NOMO-1 (cell line): ENCODE measurements around the gene KRT20.
"Not testable (repeated sequence)": the region's sequence is repeated elsewhere in the genome, so short reads cannot be mapped to it uniquely, and the experiment has no call there.

ENCODE experiments used
- DNase-seq, 2 experiments: peaks; one replicate each; lab custom pipeline; 2025; ENCODE audit not compliant: unreplicated experiment in 2 of 2; lab: John Stamatoyannopoulos, UW

KRT20 gene

DNA sequence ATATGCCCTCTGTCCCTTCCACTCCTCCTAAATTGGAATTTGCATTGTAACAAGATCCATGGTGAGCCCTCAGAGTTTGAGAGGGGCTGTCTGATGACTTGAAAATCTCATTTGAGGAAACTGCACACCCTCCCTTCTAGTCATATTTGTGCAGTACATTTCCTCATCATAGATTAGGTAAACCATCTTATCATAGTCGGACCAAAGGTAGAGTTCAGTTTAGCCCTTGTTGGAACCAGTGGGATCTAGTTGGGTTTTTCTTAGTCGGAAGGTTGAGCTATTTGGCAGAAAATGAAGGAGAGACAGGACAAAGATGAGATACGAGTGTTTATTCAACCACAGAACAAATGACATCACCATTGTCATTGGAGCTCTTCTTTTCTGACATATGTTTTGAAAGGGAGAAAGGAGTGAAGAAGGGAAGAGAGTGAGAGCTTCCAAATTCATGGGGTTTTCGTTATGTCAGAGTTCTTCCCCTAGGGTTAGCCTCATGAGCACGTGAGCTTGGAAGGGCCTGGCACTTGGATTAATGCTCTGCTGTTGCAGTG is 15.8 kb upstream of the KRT20 start:
- DNase-seq: no peak

DNA sequence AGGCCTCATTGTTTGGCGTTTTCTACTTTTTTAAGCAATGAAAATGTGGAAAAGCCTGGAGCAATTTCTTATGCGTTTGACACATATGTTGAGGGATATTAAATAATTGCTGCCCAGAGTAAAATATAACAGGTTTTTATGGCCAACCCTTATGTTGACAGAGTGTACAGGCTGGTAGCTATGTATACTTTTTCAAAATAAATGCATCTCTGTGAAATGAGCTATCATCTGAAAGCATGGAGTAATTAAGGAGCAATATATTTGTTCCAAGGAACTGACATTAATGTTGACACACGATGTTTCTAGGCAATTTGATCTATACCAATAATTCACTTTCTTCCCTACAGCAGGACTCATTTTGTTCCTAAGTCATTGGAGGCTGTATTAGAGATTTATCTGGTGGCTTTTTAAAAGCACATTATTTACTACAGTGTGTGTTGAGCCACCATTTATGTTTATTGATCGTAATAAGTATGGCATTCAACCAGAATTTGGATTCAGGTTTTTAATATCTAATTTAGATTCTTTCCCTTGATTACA is 11.9 kb upstream of the KRT20 start:
- no peak for DNase-seq

DNA sequence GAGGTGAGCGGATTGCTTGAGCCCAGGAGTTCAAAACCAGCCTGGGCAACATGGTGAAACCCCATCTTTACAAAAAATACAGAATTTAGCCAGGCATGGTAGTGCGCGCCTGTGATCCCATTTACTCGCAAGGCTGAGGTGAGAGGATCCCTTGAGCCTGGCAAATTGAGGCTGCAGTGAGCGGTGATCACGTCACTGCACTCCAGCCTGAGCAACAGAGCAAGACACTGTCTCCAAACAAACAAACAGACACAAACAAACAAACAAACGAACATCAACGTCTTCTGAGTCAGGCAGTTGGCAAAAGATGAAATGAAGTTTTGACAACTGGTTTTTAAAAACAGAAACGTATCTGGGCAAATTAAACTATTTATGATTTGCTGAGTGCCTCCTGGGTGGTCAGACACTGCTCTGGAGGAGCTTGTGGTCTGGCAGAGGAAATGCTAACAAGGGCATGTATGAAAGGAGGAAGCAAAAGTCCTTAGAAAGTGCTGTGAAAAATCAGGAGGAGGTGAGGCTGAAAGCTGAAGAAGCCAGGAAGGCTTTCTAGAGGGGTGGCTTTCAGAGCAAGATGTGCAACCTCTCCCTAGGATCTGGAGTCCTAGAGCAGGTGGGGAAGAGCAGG is 10.2 kb upstream of the KRT20 start:
- peak; percentile 55 to 79 for DNase-seq

DNA sequence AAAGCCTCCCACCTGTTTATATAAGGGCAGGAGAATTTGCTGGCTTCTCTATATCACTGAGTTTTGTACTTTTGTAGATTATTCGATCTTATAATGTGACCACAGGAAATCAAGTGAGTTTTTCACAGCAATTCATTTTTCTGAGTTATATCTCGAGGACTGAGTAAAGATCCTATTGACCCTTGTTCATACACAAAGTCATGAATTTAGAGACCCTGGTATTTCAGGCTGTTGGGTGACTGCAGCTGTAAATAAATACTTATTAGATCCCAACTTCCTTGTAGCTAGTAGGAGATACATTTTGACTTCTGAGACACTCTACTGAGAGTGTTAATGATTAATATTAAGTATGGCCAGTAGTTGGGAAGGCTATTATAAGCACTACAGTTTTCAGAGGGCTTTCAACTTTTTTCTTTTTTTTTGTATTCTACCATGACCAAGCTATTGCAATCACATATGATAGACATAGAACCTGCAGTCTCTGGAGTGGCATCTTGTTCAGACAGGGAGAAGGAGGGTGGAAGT is 3.2 kb upstream of the KRT20 start:
- no peak for DNase-seq

DNA sequence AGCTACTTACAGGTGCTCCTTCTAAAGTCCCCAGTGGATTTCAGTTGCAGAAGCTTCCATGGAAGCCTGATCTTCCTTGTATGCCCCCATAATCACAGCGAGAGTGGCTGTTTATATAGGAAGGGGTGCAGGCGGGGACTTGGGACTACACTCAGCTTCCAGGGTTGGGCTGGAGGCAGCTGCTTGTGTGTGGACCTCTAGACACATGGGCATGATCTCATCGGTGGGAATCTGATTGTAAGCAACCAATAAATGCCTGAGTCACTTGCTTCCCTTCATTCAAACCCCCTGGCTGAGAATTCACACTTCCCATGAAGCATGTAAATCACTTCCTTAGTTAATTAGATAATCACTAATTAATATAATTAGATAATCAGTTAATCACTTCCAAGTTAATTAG is 1.0 kb upstream of the KRT20 start:
- no peak for DNase-seq

DNA sequence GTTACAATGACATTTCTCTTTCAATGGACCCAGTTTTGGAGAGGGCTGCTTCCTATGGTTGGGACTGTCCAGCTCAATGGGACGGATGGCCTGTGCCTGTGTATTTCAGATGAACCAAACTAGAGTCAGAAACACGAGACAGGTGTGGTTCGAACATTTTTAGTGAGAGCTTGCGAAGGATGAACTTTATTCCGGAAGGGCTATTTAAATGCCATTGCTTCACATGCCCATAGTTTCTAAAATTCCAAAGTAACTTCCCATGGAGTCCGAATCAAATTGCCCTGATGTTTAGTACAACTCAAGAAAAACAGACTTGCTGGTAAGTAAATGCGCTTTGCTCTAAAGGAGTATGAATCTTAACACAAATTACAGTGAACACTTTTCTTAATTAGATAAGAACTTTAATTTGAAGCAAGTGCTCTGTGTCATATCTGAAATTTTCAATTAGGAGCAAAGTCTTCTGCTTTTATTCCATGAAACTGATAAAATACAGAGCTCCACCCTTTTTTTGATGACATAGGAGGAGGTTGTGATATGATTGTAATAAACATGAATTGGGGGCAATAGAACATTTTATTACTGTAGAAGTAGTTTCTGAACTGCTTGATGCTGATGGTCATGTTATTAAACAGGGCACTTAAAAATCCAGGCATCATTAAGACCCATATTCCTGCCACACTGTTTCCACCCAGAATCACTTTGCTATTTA is 1.3 kb downstream of the KRT20 start:
- no peak for DNase-seq

DNA sequence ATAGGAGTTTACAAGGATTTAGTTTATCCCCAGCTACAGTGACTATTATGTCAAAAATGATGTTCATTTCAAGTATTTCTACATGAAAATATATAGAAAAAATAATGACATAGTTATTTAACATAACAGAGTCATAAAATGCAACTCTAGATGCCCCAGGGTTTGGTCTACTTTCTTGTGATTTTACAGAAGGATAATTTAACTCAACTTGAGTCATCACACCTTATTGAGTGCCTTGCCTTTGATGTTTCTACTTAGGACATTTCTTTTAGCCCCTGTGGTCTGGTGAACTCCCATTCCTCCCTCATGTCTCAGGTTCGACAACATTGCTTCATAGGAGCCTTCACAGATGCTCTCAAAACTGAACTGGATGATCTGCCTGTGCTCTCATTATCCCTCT is 2.0 kb downstream of the KRT20 start:
- no peak for DNase-seq

DNA sequence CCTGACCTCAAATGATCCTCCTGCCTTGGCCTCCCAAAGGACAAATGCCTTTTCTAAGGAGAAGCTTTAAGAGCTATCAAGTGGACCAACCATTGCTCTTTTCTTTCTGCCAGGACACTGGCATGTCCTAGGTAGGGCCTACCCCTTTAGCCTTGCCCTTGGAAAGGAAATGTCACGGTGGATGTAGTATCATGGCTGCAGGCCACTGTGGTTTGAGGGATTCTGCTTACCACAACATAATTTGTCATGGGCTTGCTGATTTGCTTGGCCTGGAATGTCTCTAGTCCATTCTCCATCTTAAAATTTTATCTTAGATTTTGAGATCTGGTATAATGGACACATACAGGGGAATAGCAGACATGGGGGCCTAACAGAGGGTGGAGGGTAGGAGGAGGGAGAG is 6.0 kb downstream of the KRT20 start:
- DNase-seq: no peak

DNA sequence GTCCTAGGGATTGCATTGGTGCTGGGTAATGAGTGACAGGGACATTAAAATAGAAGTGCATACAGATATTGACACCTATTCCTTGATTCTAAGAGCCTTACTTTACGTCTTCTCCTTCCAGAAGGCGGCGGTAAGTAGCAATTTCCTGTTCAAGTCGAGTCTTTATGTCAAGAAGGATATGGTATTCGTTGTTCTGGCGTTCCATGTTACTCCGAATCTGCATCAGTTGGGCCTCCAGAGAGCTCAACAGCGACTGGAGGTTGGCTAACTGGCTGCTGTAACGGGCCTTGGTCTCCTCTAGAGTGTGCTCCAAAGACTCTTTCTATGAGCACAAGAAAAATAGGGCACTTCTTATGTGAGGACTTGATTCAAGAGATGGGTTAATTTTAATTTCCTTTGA is 7.0 kb downstream of the KRT20 start:
- DNase-seq: no peak

DNA sequence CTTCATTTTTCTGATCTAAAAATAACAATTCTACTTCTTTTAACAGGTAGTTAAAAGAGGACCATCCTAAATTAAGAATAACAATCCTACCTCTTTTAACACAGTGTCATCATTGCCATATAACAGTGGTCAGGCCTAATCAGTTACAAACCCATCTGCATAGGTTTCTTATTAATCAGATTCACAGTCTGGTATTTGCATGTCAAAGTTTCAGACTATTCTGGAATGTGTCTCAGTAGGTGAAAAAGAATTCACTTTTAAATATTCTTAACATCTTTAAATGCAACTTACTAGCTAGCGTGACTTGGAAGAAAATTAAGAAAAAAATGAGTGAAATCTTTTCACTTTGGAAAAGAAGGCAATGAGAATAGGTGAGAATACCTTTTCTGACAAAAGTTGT is 11.2 kb downstream of the KRT20 start:
- no peak for DNase-seq

DNA sequence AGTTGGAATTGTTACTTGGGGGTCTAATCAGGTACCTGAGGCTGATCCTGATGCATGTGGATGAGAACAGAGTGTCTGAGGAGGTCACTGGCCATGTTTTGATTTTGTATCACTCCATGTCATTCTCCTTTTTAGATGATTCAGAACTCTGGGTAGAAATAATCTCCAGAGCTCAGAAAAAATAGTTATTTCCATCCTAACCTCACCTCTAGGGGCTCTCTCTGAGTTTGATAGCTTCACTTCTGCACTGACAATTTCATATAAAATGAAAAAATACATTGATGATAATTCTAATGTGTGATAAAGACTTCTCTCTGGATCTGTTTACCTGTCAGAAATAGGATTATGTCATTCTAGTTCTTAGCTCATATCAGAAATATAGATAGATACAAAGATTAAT is 11.8 kb downstream of the KRT20 start:
- DNase-seq: no peak

DNA sequence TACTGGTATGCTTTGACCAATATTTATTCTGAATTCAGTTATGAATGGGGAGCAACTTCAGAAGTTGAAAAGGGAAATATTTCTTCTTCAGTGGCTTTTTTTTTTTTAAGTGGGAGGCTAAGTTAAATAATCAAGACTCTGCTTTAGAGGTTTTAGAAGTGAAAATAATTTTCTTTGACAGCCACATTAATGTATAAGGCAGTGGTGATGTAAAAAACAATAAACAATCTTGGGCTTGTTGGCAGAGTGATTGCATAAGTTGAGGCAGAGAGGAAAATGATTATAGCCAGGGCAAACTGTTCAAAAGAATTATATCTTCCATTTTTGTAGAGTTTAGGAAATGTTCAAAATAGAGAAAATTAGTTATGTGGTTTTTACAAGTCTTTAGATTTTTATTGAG is 12.6 kb downstream of the KRT20 start:
- DNase-seq: no peak

DNA sequence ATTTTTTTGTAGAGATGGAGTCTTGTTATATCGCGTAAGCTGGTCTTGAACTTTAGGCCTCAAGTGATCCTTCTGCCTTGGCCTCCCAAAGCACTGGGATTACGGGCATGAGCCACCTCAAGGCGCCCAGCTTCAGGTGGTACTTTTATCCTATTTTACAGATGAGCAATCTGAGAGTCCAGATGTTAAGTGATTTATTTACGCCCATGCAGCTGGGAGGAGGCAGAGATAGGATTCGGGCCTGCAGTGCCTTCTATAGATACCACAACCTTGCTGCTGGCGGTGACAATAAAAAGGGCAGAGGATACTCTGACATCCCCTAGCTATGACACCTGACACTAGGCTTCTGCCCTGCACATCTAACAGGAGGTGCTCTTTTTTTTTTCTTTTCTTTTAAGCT is 13.7 kb downstream of the KRT20 start:
- DNase-seq: no peak

DNA sequence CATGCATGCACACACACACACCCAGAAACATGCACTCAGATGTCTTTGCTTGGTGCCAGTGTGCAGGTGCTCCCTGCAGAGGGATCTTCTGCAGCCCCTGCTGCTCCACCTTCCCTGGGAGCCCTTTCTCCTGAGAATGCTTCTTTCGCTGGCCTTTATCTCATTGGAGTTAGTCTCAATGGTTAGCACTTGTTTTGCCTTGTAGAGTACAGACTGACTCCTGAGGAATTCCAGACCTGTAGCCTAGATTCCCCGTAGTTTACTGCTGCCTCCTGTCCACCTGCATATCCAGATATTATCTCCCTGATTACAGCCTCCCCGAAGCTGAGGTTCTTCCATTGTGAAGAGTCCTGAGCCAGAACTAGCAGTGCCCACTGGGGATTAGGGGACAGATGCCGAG is 14.9 kb downstream of the KRT20 start:
- DNase-seq: no peak

DNA sequence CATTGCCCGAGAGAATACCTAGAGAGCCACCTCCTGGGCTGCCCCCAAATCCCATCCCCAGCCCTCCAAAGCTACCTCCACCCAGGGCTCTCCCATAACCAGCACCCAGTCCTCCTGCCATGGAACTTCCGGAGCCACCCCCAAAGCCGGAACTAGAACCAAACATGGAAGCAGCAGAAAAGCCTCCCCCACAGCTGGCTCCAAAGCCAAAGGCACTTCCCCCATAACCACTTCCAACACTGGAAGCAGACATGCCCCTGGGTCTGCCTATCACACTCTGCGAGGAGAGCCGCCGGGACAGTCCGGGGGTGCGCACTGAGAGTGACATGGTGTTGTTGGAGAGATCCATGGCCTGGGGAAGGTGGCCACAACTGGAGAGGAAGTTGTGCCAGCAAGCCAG is 18.2 kb downstream of the KRT20 start, which contains the start of gene KRT12:
TSS of gene KRT12 (minus strand) at position 386 of the 400 bp plus-strand sequence. CDS start at position 349, 37 bp downstream.
- DNase-seq: no peak

DNA sequence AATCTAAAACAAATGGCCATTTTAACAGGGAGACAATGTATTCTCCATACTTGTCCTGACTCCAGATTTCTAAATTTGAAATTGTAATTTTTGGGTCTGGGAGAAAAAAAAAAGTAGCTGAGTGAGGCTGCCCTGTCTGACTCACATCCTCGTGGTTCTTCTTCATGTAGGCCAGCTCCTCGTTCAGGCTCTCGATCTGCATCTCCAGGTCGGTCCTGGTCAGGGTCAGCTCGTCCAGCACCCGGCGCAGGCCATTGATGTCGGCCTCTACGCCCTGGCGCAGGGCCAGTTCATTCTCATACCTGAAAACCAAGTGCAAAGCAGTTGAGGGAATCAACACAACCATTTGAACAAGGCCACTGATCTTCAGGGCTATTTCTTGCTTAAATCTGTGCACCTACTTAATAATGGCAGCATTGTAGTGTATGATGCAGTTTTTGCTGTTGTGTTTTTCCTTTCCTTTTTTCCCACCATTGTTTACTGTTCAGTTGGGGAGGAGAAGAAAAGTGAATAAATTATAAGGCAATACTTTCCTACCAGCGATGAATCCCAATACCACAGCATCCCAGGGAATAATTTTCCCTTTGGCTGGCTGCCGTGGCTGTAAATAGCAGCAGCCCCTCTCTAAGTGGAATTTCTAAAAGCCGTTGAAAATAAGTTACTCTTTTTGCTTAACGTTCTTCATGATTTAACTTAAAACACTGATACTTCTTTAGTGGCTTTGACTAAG is 20.2 kb downstream of the KRT20 start:
- no peak for DNase-seq

DNA sequence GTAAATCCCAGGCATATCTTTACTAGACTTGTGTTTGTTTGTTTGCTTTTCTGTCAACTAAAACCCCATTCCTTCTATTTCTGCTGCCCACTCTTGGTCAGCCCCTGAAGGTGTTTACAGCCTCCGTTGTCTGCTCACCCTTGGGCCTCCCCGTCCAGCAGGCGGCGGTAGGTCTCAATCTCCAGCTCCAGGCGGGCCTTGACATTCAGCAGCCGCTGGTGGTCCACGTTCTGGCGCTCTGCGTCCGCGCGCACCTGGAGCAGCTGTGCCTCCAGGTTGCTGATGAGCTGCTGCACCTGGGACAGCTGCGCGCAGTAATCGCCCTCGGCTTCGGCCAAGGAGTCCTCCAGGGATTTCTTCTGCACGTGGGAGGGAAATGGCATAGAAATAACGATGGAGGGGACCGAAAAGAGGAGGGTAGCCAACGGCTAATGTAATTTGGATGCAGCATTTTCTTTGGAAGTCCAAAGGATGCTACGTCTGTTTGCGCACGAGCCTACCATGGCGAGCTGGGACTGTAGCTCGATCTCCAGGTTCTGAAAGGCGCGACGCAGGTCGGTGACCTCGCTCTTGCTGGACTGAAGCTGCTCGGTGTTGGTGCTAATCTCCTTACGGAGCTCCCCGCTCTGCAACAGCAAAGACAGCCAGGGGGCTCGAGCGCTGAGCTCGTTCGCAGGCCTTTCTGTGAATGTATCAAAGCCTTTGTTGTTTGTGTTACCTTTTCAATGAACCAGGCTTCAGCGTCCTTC is 21.9 kb downstream of the KRT20 start:
- DNase-seq: no peak

DNA sequence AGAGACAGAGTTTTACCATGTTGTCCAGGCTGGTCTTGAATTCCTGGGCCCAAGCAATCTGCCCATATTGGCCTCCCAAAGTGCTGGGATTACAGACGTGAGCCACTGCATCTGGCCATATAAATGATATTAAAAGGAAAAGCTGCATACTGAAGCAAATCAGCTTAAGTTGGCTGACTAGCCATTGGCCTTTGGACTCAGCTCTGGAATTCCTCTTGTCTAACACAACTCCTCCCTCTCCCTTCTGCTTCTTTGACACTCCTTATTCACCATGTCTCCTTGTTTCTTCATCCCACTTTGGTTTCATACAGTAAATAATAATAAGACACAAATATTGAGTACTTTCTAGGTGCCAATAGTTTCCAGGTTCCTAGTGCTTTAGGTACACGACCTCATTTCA is 25.5 kb downstream of the KRT20 start:
- DNase-seq: no peak

DNA sequence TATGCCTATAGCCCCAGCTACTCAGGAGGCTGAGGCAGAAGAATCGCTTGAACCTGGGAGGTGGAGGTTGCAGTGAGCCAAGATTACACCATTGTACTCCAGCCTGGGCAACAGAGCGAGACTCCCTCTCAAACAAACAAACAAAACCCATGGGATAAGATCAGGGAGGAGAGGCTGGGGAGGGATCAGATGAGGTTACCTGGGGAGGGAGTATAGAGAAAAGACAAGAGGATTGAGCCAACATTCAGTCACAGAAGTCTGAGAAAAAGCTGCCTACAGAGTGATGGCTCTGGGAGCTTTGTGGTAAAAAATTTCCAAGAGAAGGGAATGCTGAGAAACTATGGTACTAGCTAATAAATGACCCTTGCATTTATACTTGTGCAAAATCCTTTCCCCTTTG is 26.4 kb downstream of the KRT20 start:
- DNase-seq: not testable (repeated sequence)

DNA sequence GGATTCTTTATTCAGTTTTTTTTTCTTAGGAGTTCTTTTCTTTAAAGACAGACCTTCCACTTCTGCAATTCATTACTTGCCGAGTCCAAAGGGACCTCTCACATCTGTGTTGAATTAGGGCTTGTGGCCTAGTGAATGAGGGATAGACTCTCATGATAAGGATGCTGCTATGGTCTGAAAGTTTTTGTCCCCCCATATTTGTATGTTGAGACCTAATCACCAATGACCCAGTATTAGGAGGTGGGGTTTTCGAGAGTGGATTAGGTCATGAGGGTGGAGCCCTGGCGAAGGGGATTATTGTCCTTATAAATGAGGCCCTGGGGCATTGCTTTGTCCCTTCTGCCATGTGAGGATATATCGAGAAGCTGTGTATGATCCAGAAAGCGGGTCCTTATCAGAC is 27.5 kb downstream of the KRT20 start:
- no peak for DNase-seq
